Activated T-helper 17 cell treated with anti-CD3 and anti-CD28 coated beads, Interleukin-2, amount 50 U/mL, for 72 hours (primary cell): ENCODE measurements around the gene SLC26A9. TPM values are rescaled to one million over a fixed set of nuclear protein-coding genes. Genes with fewer than 3 reads are reported as not detected.
"Not testable (repeated sequence)": the region's sequence is repeated elsewhere in the genome, so short reads cannot be mapped to it uniquely, and the experiment has no call there.

Experiments used
- ATAC-seq: fragments of 150-1000 bp; cut with Tn5 transposase; replicated peaks from 2 replicates; pipeline ENCODE4 v1.10.0; 2021; ENCODE audit warnings: mild to moderate bottlenecking, moderate library complexity
- H3K27ac Mint-ChIP-seq: one replicate; pipeline ENCODE4 v1.8.0; 2022; ENCODE audit warnings: mixed read lengths
- H3K27me3 Mint-ChIP-seq: one replicate; pipeline ENCODE4 v1.8.0; 2022; ENCODE audit warnings: mixed read lengths
- H3K36me3 Mint-ChIP-seq: one replicate; pipeline ENCODE4 v1.8.0; 2022; ENCODE audit warnings: low read depth, mild to moderate bottlenecking, mixed read lengths
- H3K4me1 Mint-ChIP-seq: one replicate; pipeline ENCODE4 v1.8.0; 2022; ENCODE audit warnings: mixed read lengths
- H3K4me3 Mint-ChIP-seq: one replicate; pipeline ENCODE4 v1.8.0; 2022; ENCODE audit warnings: mild to moderate bottlenecking, mixed read lengths
- H3K9me3 Mint-ChIP-seq: one replicate; pipeline ENCODE4 v1.8.0; 2022; ENCODE audit warnings: mixed read lengths
- total RNA-seq, 2 donors: library from RNA; stranded (reverse); gene quantifications; one replicate each; pipeline ENCODE4 v1.2.3, GENCODE V29; 2022

SLC26A9 gene
- total RNA-seq, 2 donors from 2014 or later, result not detected

GRCh38 chr1:205889706-205890105, 53.5 kb downstream of the SLC26A9 start:
- H3K4me3 Mint-ChIP-seq, H3K27ac Mint-ChIP-seq, H3K4me1 Mint-ChIP-seq, H3K36me3 Mint-ChIP-seq, H3K27me3 Mint-ChIP-seq, ATAC-seq: not testable (repeated sequence)
- H3K9me3 Mint-ChIP-seq, result peaks cover 14% of the 10 kb centered on the region

- not testable (repeated sequence) for H3K27ac Mint-ChIP-seq, H3K9me3 Mint-ChIP-seq, H3K27me3 Mint-ChIP-seq, H3K36me3 Mint-ChIP-seq, H3K4me3 Mint-ChIP-seq, ATAC-seq, H3K4me1 Mint-ChIP-seq
These were observed 54.2 kb downstream of the SLC26A9 start for GRCh38 chr1:205889006-205889405.

- Mint-ChIP-seq H3K4me1 (no peaks in the 10 kb centered on the region), H3K4me3 (no peak overlapping the region), H3K27ac (no peak overlapping the region), H3K9me3 (peaks cover 7% of the 10 kb centered on the region), H3K36me3 (no peaks in the 10 kb centered on the region), H3K27me3 (no peaks in the 10 kb centered on the region)
- ATAC-seq, result no peak
These were observed 59.5 kb downstream of the SLC26A9 start for GRCh38 chr1:205883792-205884191.

DNA sequence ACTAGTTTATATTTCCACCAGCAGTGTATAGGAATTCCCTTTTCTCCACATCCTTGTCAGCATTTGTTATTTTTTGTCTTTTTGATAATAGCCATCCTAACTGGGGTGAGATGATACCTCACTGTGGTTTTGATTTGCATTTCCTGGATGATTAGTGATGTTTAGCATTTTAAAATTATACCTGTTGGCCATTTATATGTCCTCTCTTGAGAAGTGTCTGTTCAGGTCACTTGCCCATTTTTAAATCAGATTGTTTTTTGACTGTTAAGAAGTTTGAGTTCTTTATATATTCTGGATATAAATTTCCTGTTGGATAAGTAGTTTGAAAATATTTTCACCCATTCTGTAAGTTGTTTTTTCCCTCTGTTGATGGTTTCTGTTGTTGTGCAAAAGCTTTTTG, 62.3 kb downstream of the SLC26A9 start:
- no peaks in the 10 kb centered on the region for H3K4me1 Mint-ChIP-seq
- no peaks in the 10 kb centered on the region for H3K36me3 Mint-ChIP-seq
- no peak for ATAC-seq
- H3K4me3 Mint-ChIP-seq, result no peak overlapping the region
- peaks cover 15% of the 10 kb centered on the region for H3K9me3 Mint-ChIP-seq
- H3K27me3 Mint-ChIP-seq, result no peaks in the 10 kb centered on the region
- H3K27ac Mint-ChIP-seq, result no peak overlapping the region

GRCh38 chr1:205879974-205880373, 63.3 kb downstream of the SLC26A9 start:
- Mint-ChIP-seq H3K27ac (no peak overlapping the region), H3K4me1 (no peaks in the 10 kb centered on the region), H3K4me3 (no peak overlapping the region), H3K9me3 (peaks cover 15% of the 10 kb centered on the region), H3K27me3 (no peaks in the 10 kb centered on the region), H3K36me3 (no peaks in the 10 kb centered on the region)
- ATAC-seq, result no peak

GRCh38 chr1:205878026-205878425, 65.2 kb downstream of the SLC26A9 start:
- Mint-ChIP-seq H3K4me3 (no peak overlapping the region), H3K36me3 (no peaks in the 10 kb centered on the region), H3K9me3 (peaks cover 15% of the 10 kb centered on the region), H3K27ac (no peak overlapping the region), H3K4me1 (no peaks in the 10 kb centered on the region), H3K27me3 (no peaks in the 10 kb centered on the region)
- no peak for ATAC-seq

GRCh38 chr1:205873148-205873547, 70.1 kb downstream of the SLC26A9 start:
- ATAC-seq, H3K36me3 Mint-ChIP-seq, H3K4me1 Mint-ChIP-seq, H3K27ac Mint-ChIP-seq, H3K9me3 Mint-ChIP-seq, H3K4me3 Mint-ChIP-seq, H3K27me3 Mint-ChIP-seq: not testable (repeated sequence)

DNA sequence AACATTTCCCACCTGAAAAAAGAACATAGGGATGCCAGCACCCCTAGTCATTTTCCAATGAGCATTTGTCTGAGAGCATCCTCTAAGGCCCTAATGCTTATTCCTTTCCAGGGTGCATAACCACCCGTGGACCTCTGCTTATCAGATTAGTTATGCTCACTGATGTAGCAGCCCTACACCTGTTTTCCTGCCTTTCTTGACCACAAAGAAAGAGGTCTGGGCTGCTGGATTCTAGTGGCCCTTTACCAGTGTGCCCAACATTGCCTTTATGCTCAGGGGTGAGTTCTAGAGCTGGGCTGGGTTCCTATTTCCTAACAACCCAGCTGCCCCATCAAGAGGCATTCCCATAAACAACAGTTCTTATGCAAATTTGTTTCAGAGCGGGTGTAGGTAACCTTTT, 73.0 kb downstream of the SLC26A9 start:
- Mint-ChIP-seq H3K27me3 (no peaks in the 10 kb centered on the region), H3K36me3 (no peaks in the 10 kb centered on the region), H3K4me3 (no peak overlapping the region), H3K9me3 (no peaks in the 10 kb centered on the region), H3K4me1 (no peaks in the 10 kb centered on the region), H3K27ac (no peak overlapping the region)
- ATAC-seq, result no peak

Other genes starting within 250 kb of the SLC26A9 start
- gene NUCKS1, start 193.3 kb downstream of the SLC26A9 start, total RNA-seq, result 100 to 1,000 TPM; 102 to 110 TPM
- 10 to 100 TPM; 31.9 to 40.4 TPM for gene RAB29, start 168.0 kb downstream of the SLC26A9 start, total RNA-seq
- 10 to 100 TPM; 27.7 to 56.8 TPM for gene SLC41A1, start 130.3 kb downstream of the SLC26A9 start, total RNA-seq
- under 1 TPM; 0.32 TPM for gene PM20D1, start 93.3 kb downstream of the SLC26A9 start, total RNA-seq
- gene RAB7B, start 59.9 kb upstream of the SLC26A9 start, total RNA-seq, result not detected
- not detected for gene CTSE, start 80.4 kb upstream of the SLC26A9 start, total RNA-seq
- not detected for gene RHEX, start 109.7 kb upstream of the SLC26A9 start, total RNA-seq
- not detected for gene AVPR1B, start 173.9 kb upstream of the SLC26A9 start, total RNA-seq